ENCODE results near the gene LRRC28.

DNA sequence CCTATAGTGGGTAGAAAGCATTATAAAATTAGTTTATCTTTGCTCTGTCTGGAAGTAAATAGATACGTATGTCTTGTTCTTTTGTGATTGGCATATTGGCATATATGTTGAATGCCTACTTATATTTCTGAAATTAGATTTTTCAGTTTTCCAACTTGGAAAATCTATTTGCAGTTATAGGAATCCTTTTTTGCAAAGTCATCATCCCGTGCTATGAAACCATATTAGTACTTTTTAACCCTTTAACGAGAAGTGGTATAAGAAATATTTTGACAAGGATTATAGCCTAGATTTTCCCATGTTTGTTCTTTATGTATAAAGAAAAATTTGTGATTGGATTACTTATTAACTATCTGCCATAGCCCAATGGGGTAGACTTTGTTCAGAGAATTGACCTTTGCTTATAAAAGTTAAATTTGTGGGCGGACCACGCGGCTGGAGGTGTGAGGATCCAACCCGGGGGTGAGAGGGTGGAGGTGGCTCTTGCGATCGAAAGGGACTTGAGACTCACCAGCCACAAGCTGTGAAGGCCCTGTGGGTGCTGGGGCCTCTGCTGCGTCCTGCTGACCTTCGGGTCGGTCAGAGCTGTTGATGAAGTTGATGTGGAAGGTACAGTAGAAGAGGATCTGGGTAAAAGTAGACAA, 5.9 kb downstream of the LRRC28 start:
- no peak for TF ChIP-seq POLR2A (IDR thresholded peaks at IDR 0.05)
- TF ChIP-seq, protein P1, sequence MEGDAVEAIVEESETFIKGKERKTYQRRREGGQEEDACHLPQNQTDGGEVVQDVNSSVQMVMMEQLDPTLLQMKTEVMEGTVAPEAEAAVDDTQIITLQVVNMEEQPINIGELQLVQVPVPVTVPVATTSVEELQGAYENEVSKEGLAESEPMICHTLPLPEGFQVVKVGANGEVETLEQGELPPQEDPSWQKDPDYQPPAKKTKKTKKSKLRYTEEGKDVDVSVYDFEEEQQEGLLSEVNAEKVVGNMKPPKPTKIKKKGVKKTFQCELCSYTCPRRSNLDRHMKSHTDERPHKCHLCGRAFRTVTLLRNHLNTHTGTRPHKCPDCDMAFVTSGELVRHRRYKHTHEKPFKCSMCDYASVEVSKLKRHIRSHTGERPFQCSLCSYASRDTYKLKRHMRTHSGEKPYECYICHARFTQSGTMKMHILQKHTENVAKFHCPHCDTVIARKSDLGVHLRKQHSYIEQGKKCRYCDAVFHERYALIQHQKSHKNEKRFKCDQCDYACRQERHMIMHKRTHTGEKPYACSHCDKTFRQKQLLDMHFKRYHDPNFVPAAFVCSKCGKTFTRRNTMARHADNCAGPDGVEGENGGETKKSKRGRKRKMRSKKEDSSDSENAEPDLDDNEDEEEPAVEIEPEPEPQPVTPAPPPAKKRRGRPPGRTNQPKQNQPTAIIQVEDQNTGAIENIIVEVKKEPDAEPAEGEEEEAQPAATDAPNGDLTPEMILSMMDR (IDR thresholded peaks at IDR 0.05): no peak
